OCI-LY7 (cell line): ENCODE results near the gene SMG6. TPM values are rescaled to one million over a fixed set of nuclear protein-coding genes. Genes with fewer than 3 reads are reported as not detected.

Source experiments
- BruUV-seq: library from RNA; stranded (reverse); fragments of 400-500 nt; replicated peaks from 2 replicates; lab custom pipeline; 2021; lab: Mats Ljungman, UMichigan
- CTCF ChIA-PET: fragments of 300-600 bp; sonication (Branson Sonifier 250); formaldehyde crosslinking; loops from one replicate; lab custom pipeline; 2022; ENCODE audit warnings: antibody characterized with exemption; ENCODE audit not compliant: unreplicated experiment; lab: Charles Lee
- POLR2A ChIA-PET: fragments of 300-600 bp; sonication (Branson Sonifier 250); formaldehyde crosslinking; loops from one replicate; lab custom pipeline; 2022; ENCODE audit warnings: antibody characterized with exemption; lab: Charles Lee
- DNase-seq: peaks from one replicate; pipeline ENCODE4 v3.0.0-alpha.2; 2015; ENCODE audit warnings: low spot score
- H2AFZ ChIP-seq: fragments of 200-600 bp; sonication (generic), shearing (Covaris generic); 2 replicates; pipeline ENCODE4 v1.6.1; 2014; ENCODE audit warnings: mild to moderate bottlenecking, antibody characterized with exemption, low read length, moderate library complexity
- H3K27ac ChIP-seq: fragments of 200-600 bp; sonication (generic); 2 replicates; pipeline ENCODE4 v1.5.1; 2014; ENCODE audit warnings: mixed run types, low read depth, mild to moderate bottlenecking, moderate library complexity, low read length, inconsistent platforms; ENCODE audit not compliant: poor library complexity, severe bottlenecking
- H3K36me3 ChIP-seq: fragments of 200-600 bp; sonication (generic); 2 replicates; pipeline ENCODE4 v1.6.1; 2014; ENCODE audit warnings: mild to moderate bottlenecking, antibody characterized with exemption, low read length, moderate library complexity, mixed read lengths; ENCODE audit not compliant: insufficient read depth
- H3K4me1 ChIP-seq: fragments of 200-600 bp; sonication (generic); 2 replicates; pipeline ENCODE4 v1.5.1; 2014; ENCODE audit warnings: mild to moderate bottlenecking, low read length; ENCODE audit not compliant: insufficient read depth, poor library complexity, severe bottlenecking
- H3K4me2 ChIP-seq: fragments of 200-600 bp; sonication (generic); 2 replicates; pipeline ENCODE4 v1.6.1; 2014; ENCODE audit warnings: mild to moderate bottlenecking, low read length
- H3K4me3 ChIP-seq: fragments of 200-600 bp; sonication (generic); 2 replicates; pipeline ENCODE4 v1.5.1; 2014; ENCODE audit warnings: mild to moderate bottlenecking, low read depth, low read length; ENCODE audit not compliant: poor library complexity, severe bottlenecking
- H3K79me2 ChIP-seq: fragments of 200-600 bp; sonication (generic); 2 replicates; pipeline ENCODE4 v1.6.1; 2016; ENCODE audit warnings: low read depth, mild to moderate bottlenecking, low read length, moderate library complexity, mixed read lengths; ENCODE audit not compliant: insufficient read depth
- H3K9me2 ChIP-seq: fragments of 200-600 bp; sonication (generic); 2 replicates; pipeline ENCODE4 v1.6.1; 2016; ENCODE audit warnings: mild to moderate bottlenecking, low read length, mixed read lengths; ENCODE audit not compliant: insufficient read depth
- H3K9me3 ChIP-seq: fragments of 200-600 bp; sonication (generic); 2 replicates; pipeline ENCODE4 v1.6.1; 2014; ENCODE audit warnings: mild to moderate bottlenecking, mixed run types, low read length, mixed read lengths
- H4K20me1 ChIP-seq: fragments of 200-600 bp; sonication (generic); 2 replicates; pipeline ENCODE4 v1.6.1; 2014; ENCODE audit warnings: mild to moderate bottlenecking, antibody characterized with exemption, low read length, moderate library complexity, mixed read lengths; ENCODE audit not compliant: insufficient read depth
- CTCF ChIP-seq: fragments of 200-600 bp; sonication (generic); conservative IDR thresholded peaks from 2 replicates; pipeline ENCODE4 v1.5.1; 2014; ENCODE audit warnings: mild to moderate bottlenecking, antibody characterized with exemption, low read length, moderate library complexity, mixed read lengths
- EZH2phosphoT487 ChIP-seq: fragments of 200-600 bp; sonication (generic); IDR thresholded peaks from 2 replicates; pipeline ENCODE4 v1.6.1; 2018; ENCODE audit warnings: low read depth, borderline replicate concordance, mild to moderate bottlenecking, mixed run types, antibody characterized with exemption, low read length, moderate library complexity, mixed read lengths
- intact Hi-C: fragments of 100-400 bp; cut with micrococcal nuclease; formaldehyde crosslinking; loops from one replicate; pipeline ENCODE4 v1.10.0; 2022; ENCODE audit not compliant: unreplicated experiment
- total RNA-seq, 2 experiments: library from RNA; depleted of rRNA in 1 of 2; stranded (reverse); fragments of >200 nt in 1 of 2; shearing (Covaris generic) in 1 of 2; gene quantifications; 2 replicates each; pipeline ENCODE4 v1.2.3, GENCODE V29; 2014 to 2022

SMG6 gene
- total RNA-seq, 2 experiments from 2014 or later, result 12.5 to 17.8 TPM

GRCh38 chr17:2020721-2021120 is 282.9 kb downstream of the SMG6 start:
- H3K79me2 ChIP-seq, result no peaks in the 10 kb centered on the region
- H4K20me1 ChIP-seq, result no peaks in the 10 kb centered on the region
- ChIA-PET CTCF (no interaction called here), POLR2A (no interaction called here)
- no peak overlapping the region for H3K4me2 ChIP-seq
- intact Hi-C loops, result no loop called here
- BruUV-seq, result no TSS peak
- no peaks in the 10 kb centered on the region for H3K36me3 ChIP-seq
- H3K4me1 ChIP-seq, result peaks cover 9% of the 10 kb centered on the region
- H3K9me3 ChIP-seq, result no peaks in the 10 kb centered on the region
- no peak for DNase-seq
- no peak overlapping the region for H2AFZ ChIP-seq
- H3K4me3 ChIP-seq, result no peak overlapping the region
- H3K27ac ChIP-seq, result no peak overlapping the region
- H3K9me2 ChIP-seq, result no peaks in the 10 kb centered on the region
- TF ChIP-seq CTCF (no peak), EZH2phosphoT487 (no peak)

- Histone ChIP-seq H4K20me1 (no peaks in the 10 kb centered on the region), H3K4me2 (no peak overlapping the region), H3K27ac (no peak overlapping the region), H3K4me3 (no peak overlapping the region), H3K79me2 (no peaks in the 10 kb centered on the region), H3K9me3 (no peaks in the 10 kb centered on the region), H2AFZ (no peak overlapping the region), H3K36me3 (no peaks in the 10 kb centered on the region), H3K9me2 (no peaks in the 10 kb centered on the region), H3K4me1 (peaks cover 5% of the 10 kb centered on the region)
- no peak for DNase-seq
- intact Hi-C loops, result no loop called here
- POLR2A ChIA-PET, result interaction anchor here (0.5 kb wide), 1 partner anchor 259 kb away, joined by 3 read pairs; no protein-coding TSS in a partner anchor
- BruUV-seq, result no TSS peak
- CTCF ChIA-PET, result no interaction called here
- no peak for TF ChIP-seq EZH2phosphoT487
- TF ChIP-seq CTCF, result no peak
Observed at GRCh38 chr17:2019723-2020122, 283.9 kb downstream of the SMG6 start.

- H3K27ac ChIP-seq, result no peak overlapping the region
- no TSS peak for BruUV-seq
- intact Hi-C loops, result no loop called here
- no peaks in the 10 kb centered on the region for H3K9me3 ChIP-seq
- H3K9me2 ChIP-seq, result no peaks in the 10 kb centered on the region
- TF ChIP-seq CTCF (no peak), EZH2phosphoT487 (no peak)
- no peaks in the 10 kb centered on the region for H3K79me2 ChIP-seq
- no peak overlapping the region for H2AFZ ChIP-seq
- H3K4me1 ChIP-seq, result peaks cover 5% of the 10 kb centered on the region
- CTCF ChIA-PET, result no interaction called here
- H4K20me1 ChIP-seq, result no peaks in the 10 kb centered on the region
- POLR2A ChIA-PET, result no interaction called here
- H3K36me3 ChIP-seq, result no peaks in the 10 kb centered on the region
- DNase-seq, result no peak
- no peak overlapping the region for H3K4me3 ChIP-seq
- H3K4me2 ChIP-seq, result no peak overlapping the region
Observed at GRCh38 chr17:2018716-2019510, 284.7 kb downstream of the SMG6 start.
